ENCODE results near the gene HOXB3.
"Not testable (repeated sequence)": the region's sequence is repeated elsewhere in the genome, so short reads cannot be mapped to it uniquely, and the experiment has no call there.

HOXB3 gene

DNA sequence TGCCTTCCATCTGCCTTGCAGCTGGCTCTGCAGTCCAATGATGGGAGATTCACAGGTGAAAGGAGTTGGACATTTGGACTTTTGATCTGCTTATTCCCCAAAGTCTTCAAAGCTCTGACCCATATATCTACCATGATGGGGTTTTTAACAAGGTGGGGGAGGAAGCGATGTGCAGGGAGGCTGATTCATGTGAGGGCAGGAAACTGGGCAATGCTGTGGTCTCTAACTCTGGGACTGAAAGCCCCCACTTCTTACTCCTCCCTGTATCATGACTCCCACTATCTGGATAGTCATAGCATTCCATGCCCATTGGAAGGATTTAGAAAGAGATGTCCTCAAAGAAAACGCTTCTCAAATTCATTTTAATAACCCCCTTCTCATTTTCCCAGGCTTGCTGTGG lies 75.6 kb downstream of the HOXB3 start:
- Histone ChIP-seq H3K27ac (ENCODE audit: low read depth in 2 of 2, low read length in 2 of 2) (no peak overlapping the region), H3K9me3 (ENCODE audit: control insufficient read depth in 2 of 2, low read length in 2 of 2) (no peaks in the 10 kb centered on the region), H3K4me1 (ENCODE audit: control insufficient read depth in 2 of 2, insufficient read depth in 2 of 2, low read length in 2 of 2) (peaks cover 0 to 3% of the 10 kb centered on the region in 2 donors), H3K27me3 (ENCODE audit: control insufficient read depth in 2 of 2, insufficient read depth in 2 of 2, low read length in 2 of 2) (peaks cover 2 to 8% of the 10 kb centered on the region in 2 donors), H3K4me3 (ENCODE audit: low read length in 2 of 2) (no peak overlapping the region), H3K36me3 (ENCODE audit: control insufficient read depth in 2 of 2, insufficient read depth in 2 of 2, low read length in 2 of 2) (no peaks in the 10 kb centered on the region), H3K9ac (ENCODE audit: low read depth in 1 of 2, low read length in 2 of 2) (no peak overlapping the region)

GRCh38 chr17:48513666-48514455 lies 76.2 kb downstream of the HOXB3 start:
- Histone ChIP-seq H3K9ac (ENCODE audit: low read depth in 1 of 2, low read length in 2 of 2) (no peak overlapping the region), H3K4me3 (ENCODE audit: low read length in 2 of 2) (no peak overlapping the region), H3K27ac (ENCODE audit: low read depth in 2 of 2, low read length in 2 of 2) (no peak overlapping the region), H3K9me3 (ENCODE audit: control insufficient read depth in 2 of 2, low read length in 2 of 2) (no peaks in the 10 kb centered on the region), H3K36me3 (ENCODE audit: control insufficient read depth in 2 of 2, insufficient read depth in 2 of 2, low read length in 2 of 2) (no peaks in the 10 kb centered on the region), H3K4me1 (ENCODE audit: control insufficient read depth in 2 of 2, insufficient read depth in 2 of 2, low read length in 2 of 2) (peaks cover 0 to 3% of the 10 kb centered on the region in 2 donors), H3K27me3 (ENCODE audit: control insufficient read depth in 2 of 2, insufficient read depth in 2 of 2, low read length in 2 of 2) (peaks cover 2 to 8% of the 10 kb centered on the region in 2 donors)

- H3K27me3 ChIP-seq (ENCODE audit: control insufficient read depth in 2 of 2, insufficient read depth in 2 of 2, low read length in 2 of 2) = peaks cover 2 to 8% of the 10 kb centered on the region in 2 donors
- H3K4me1 ChIP-seq (ENCODE audit: control insufficient read depth in 2 of 2, insufficient read depth in 2 of 2, low read length in 2 of 2) = peaks cover 0 to 3% of the 10 kb centered on the region in 2 donors
- H3K9me3 ChIP-seq (ENCODE audit: control insufficient read depth in 2 of 2, low read length in 2 of 2) = no peaks in the 10 kb centered on the region
- H3K9ac ChIP-seq (ENCODE audit: low read depth in 1 of 2, low read length in 2 of 2) = no peak overlapping the region
- H3K4me3 ChIP-seq (ENCODE audit: low read length in 2 of 2) = no peak overlapping the region
- H3K36me3 ChIP-seq (ENCODE audit: control insufficient read depth in 2 of 2, insufficient read depth in 2 of 2, low read length in 2 of 2) = no peaks in the 10 kb centered on the region
- H3K27ac ChIP-seq (ENCODE audit: low read depth in 2 of 2, low read length in 2 of 2) = no peak overlapping the region
Observed at GRCh38 chr17:48513097-48513496, 76.9 kb downstream of the HOXB3 start.

DNA sequence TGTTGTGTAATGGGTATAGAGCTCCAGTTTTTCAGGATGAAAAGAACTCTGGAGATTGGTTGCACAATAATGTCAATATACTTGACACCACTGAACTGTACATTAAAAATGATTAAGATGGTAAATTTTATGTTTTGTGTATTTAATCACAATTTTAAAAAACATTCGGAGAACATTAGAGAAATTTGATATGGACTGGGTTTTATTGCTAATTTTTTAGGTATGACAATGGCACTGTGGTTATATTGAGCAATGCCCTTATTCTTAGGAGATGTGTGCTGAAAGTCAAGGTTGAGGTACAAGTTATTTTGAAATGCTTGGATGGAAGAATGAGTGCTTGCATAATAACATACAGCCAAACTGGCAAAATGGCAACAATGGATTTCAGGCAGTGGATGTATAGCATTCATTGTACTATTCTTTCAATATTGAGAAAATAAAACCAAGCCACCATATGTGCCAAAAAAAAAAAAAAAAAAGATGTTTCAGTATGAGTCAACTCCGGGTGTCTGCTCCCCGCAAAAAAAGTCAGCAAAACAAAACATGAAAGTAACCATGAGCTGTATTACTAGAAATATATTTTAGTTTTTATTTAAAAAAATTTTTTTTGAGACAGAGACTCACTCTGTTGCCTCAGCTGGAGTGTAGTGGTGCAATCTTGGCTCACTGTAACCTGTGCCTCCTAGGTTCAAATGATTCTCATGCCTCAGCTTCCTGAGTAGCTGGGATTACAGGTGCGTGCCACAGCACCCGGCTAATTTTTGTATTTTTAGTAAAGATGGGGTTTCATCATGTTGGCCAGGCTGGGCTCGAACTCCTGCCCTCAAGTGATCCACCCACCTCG lies 79.1 kb downstream of the HOXB3 start:
- Histone ChIP-seq H3K9ac (ENCODE audit: low read depth in 1 of 2, low read length in 2 of 2) (no peak overlapping the region), H3K4me3 (ENCODE audit: low read length in 2 of 2) (no peak overlapping the region), H3K27ac (ENCODE audit: low read depth in 2 of 2, low read length in 2 of 2) (no peak overlapping the region), H3K36me3 (ENCODE audit: control insufficient read depth in 2 of 2, insufficient read depth in 2 of 2, low read length in 2 of 2) (no peaks in the 10 kb centered on the region), H3K27me3 (ENCODE audit: control insufficient read depth in 2 of 2, insufficient read depth in 2 of 2, low read length in 2 of 2) (peaks cover 2 to 8% of the 10 kb centered on the region in 2 donors), H3K9me3 (ENCODE audit: control insufficient read depth in 2 of 2, low read length in 2 of 2) (no peaks in the 10 kb centered on the region), H3K4me1 (ENCODE audit: control insufficient read depth in 2 of 2, insufficient read depth in 2 of 2, low read length in 2 of 2) (no peaks in the 10 kb centered on the region)

- H3K36me3 ChIP-seq (ENCODE audit: control insufficient read depth in 2 of 2, insufficient read depth in 2 of 2, low read length in 2 of 2) = no peaks in the 10 kb centered on the region
- peaks cover under 1 to 8% of the 10 kb centered on the region in 2 donors for H3K27me3 ChIP-seq (ENCODE audit: control insufficient read depth in 2 of 2, insufficient read depth in 2 of 2, low read length in 2 of 2)
- no peaks in the 10 kb centered on the region for H3K4me1 ChIP-seq (ENCODE audit: control insufficient read depth in 2 of 2, insufficient read depth in 2 of 2, low read length in 2 of 2)
- H3K4me3 ChIP-seq (ENCODE audit: low read length in 2 of 2) = no peak overlapping the region
- no peak overlapping the region for H3K27ac ChIP-seq (ENCODE audit: low read depth in 2 of 2, low read length in 2 of 2)
- no peak overlapping the region for H3K9ac ChIP-seq (ENCODE audit: low read depth in 1 of 2, low read length in 2 of 2)
- no peaks in the 10 kb centered on the region for H3K9me3 ChIP-seq (ENCODE audit: control insufficient read depth in 2 of 2, low read length in 2 of 2)
Observed at GRCh38 chr17:48510381-48510760, 79.7 kb downstream of the HOXB3 start.

- H3K27ac ChIP-seq (ENCODE audit: low read depth in 2 of 2, low read length in 2 of 2); H3K9ac ChIP-seq (ENCODE audit: low read depth in 1 of 2, low read length in 2 of 2); H3K4me3 ChIP-seq (ENCODE audit: low read length in 2 of 2); H3K4me1 ChIP-seq (ENCODE audit: control insufficient read depth in 2 of 2, insufficient read depth in 2 of 2, low read length in 2 of 2); H3K27me3 ChIP-seq (ENCODE audit: control insufficient read depth in 2 of 2, insufficient read depth in 2 of 2, low read length in 2 of 2); H3K36me3 ChIP-seq (ENCODE audit: control insufficient read depth in 2 of 2, insufficient read depth in 2 of 2, low read length in 2 of 2); H3K9me3 ChIP-seq (ENCODE audit: control insufficient read depth in 2 of 2, low read length in 2 of 2): not testable (repeated sequence)
Observed at GRCh38 chr17:48509708-48510107, 80.3 kb downstream of the HOXB3 start.

DNA sequence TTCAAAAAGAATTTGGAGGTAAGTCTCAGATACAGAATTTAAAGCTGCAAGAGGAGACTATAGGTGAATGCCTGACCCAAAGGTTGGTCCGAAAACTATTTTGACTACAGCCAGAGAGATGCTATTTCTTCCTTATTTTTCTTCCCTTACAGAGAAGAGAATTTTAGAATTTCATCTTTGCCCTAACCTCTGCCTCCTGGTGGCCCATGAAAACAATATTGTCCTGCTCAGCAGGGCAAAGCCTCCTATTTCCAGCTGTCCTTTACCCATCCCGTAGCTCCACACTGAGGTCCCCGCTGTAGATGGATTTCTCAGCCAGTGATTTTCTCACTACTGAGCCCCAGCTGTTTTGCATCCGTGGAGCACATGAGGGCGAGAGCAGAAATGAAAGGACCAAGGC lies 83.8 kb downstream of the HOXB3 start:
- Histone ChIP-seq H3K4me3 (ENCODE audit: low read length in 2 of 2) (no peak overlapping the region), H3K36me3 (ENCODE audit: control insufficient read depth in 2 of 2, insufficient read depth in 2 of 2, low read length in 2 of 2) (no peaks in the 10 kb centered on the region), H3K9ac (ENCODE audit: low read depth in 1 of 2, low read length in 2 of 2) (no peak overlapping the region), H3K9me3 (ENCODE audit: control insufficient read depth in 2 of 2, low read length in 2 of 2) (no peaks in the 10 kb centered on the region), H3K4me1 (ENCODE audit: control insufficient read depth in 2 of 2, insufficient read depth in 2 of 2, low read length in 2 of 2) (no peaks in the 10 kb centered on the region), H3K27ac (ENCODE audit: low read depth in 2 of 2, low read length in 2 of 2) (no peak overlapping the region), H3K27me3 (ENCODE audit: control insufficient read depth in 2 of 2, insufficient read depth in 2 of 2, low read length in 2 of 2) (no peaks in the 10 kb centered on the region)

DNA sequence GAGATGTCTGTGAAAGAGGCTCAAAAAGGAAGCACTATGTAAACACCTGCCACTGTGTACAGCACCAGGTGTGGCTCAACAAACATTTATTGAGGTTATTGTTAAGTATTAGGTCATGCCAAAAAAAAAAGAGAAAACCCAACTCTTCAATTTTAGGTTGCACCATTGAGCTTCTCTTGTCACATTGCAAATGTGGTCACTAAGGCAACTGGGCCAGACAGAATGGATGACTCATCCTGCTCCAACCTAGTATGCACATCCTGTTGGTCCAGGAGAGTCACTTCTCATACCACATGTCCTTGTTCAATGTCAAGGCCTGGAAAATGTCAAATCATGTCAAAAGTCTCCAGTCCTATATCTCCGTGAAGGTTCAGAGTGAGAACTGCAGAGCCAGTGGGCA lies 84.3 kb downstream of the HOXB3 start:
- no peaks in the 10 kb centered on the region for H3K4me1 ChIP-seq (ENCODE audit: control insufficient read depth in 2 of 2, insufficient read depth in 2 of 2, low read length in 2 of 2)
- no peak overlapping the region for H3K27ac ChIP-seq (ENCODE audit: low read depth in 2 of 2, low read length in 2 of 2)
- no peaks in the 10 kb centered on the region for H3K27me3 ChIP-seq (ENCODE audit: control insufficient read depth in 2 of 2, insufficient read depth in 2 of 2, low read length in 2 of 2)
- no peaks in the 10 kb centered on the region for H3K9me3 ChIP-seq (ENCODE audit: control insufficient read depth in 2 of 2, low read length in 2 of 2)
- H3K4me3 ChIP-seq (ENCODE audit: low read length in 2 of 2) = no peak overlapping the region
- H3K9ac ChIP-seq (ENCODE audit: low read depth in 1 of 2, low read length in 2 of 2) = no peak overlapping the region
- H3K36me3 ChIP-seq (ENCODE audit: control insufficient read depth in 2 of 2, insufficient read depth in 2 of 2, low read length in 2 of 2) = no peaks in the 10 kb centered on the region

GRCh38 chr17:48504953-48505352 lies 85.1 kb downstream of the HOXB3 start:
- H3K4me1 ChIP-seq (ENCODE audit: control insufficient read depth in 2 of 2, insufficient read depth in 2 of 2, low read length in 2 of 2) = no peaks in the 10 kb centered on the region
- H3K36me3 ChIP-seq (ENCODE audit: control insufficient read depth in 2 of 2, insufficient read depth in 2 of 2, low read length in 2 of 2) = no peaks in the 10 kb centered on the region
- no peaks in the 10 kb centered on the region for H3K27me3 ChIP-seq (ENCODE audit: control insufficient read depth in 2 of 2, insufficient read depth in 2 of 2, low read length in 2 of 2)
- no peak overlapping the region for H3K4me3 ChIP-seq (ENCODE audit: low read length in 2 of 2)
- H3K27ac ChIP-seq (ENCODE audit: low read depth in 2 of 2, low read length in 2 of 2) = no peak overlapping the region
- no peak overlapping the region for H3K9ac ChIP-seq (ENCODE audit: low read depth in 1 of 2, low read length in 2 of 2)
- no peaks in the 10 kb centered on the region for H3K9me3 ChIP-seq (ENCODE audit: control insufficient read depth in 2 of 2, low read length in 2 of 2)

DNA sequence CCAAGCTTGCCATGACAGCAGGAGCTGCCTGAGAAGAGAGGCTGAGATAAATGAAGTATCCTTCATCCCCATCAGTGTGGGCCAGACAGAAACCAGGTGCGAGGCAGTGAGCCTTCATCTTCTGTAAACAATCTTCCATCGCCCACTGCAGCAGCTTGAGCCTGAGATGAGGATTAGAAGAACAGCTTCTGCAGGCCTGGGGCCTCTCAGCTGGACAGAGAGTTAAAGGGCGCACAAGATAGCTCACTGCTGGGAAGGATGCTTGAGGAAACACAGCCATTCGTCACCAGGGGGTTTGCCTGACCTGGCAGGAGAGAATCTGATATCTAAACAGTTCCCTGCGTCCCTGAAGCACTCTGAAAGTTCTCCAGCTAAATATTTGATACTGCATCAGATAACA lies 86.3 kb downstream of the HOXB3 start:
- Histone ChIP-seq H3K4me3 (ENCODE audit: low read length in 2 of 2) (no peak overlapping the region), H3K9me3 (ENCODE audit: control insufficient read depth in 2 of 2, low read length in 2 of 2) (no peaks in the 10 kb centered on the region), H3K4me1 (ENCODE audit: control insufficient read depth in 2 of 2, insufficient read depth in 2 of 2, low read length in 2 of 2) (no peaks in the 10 kb centered on the region), H3K36me3 (ENCODE audit: control insufficient read depth in 2 of 2, insufficient read depth in 2 of 2, low read length in 2 of 2) (no peaks in the 10 kb centered on the region), H3K27me3 (ENCODE audit: control insufficient read depth in 2 of 2, insufficient read depth in 2 of 2, low read length in 2 of 2) (no peaks in the 10 kb centered on the region), H3K27ac (ENCODE audit: low read depth in 2 of 2, low read length in 2 of 2) (no peak overlapping the region), H3K9ac (ENCODE audit: low read depth in 1 of 2, low read length in 2 of 2) (no peak overlapping the region)
